NOMO-1 treated with dmso at 0.1 percent for 144 hours (cell line): ENCODE data around the gene HK2.

Experiments used
- DNase-seq: peaks from one replicate; lab custom pipeline; 2025; ENCODE audit not compliant: unreplicated experiment; lab: John Stamatoyannopoulos, UW

Gene HK2

DNA sequence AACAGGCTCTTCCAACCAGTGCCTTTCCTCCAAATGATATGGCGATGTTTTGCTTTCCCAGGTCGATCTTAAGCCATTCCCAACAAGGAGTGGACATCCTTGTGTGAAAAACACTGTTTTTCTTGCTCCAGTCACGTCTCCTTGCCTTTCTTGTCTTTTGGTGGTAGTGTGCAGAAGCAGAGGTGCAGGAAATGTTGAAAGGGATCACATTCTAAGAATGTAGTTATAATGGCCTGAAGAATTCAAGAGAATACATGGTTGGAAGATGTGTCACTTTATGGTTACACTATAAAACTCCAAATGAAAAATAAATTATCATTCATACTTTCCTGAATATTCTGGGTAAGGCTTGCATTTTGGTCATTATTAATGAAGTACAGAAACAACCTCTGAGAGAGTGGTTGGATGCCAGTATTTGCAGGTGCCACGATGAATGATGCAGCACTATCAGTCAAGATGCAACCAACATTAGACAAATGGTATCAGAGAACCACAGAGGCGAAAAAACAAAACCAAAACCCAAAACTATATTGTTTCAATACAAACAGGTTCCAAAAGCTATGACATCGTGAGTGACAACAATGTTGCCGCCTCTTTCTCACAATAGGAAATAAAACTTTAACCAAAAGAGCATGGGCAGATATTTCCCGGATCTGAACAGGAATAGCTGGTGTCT lies 97.0 kb downstream of the HK2 start:
- DNase-seq = no peak

DNA sequence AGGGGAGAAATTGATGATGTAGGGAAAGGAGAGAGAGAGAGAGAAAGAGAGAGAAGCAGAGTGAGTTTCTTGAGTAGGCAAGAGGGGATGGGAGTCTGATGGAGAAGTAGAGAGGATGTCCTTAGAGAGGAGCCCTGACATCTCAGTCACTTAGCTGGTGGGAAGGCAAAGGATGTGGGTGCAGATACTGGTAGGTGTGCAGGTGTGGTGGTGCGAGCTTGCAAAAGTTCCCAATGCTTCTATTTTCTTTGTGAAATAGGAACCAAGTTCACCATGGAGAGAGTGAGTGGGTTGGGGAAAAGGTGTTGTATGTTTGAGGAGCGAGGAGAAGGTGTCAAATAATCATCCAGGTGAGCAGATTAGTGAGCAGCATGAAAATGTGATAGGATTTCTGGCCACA lies 98.0 kb downstream of the HK2 start:
- DNase-seq = no peak

DNA sequence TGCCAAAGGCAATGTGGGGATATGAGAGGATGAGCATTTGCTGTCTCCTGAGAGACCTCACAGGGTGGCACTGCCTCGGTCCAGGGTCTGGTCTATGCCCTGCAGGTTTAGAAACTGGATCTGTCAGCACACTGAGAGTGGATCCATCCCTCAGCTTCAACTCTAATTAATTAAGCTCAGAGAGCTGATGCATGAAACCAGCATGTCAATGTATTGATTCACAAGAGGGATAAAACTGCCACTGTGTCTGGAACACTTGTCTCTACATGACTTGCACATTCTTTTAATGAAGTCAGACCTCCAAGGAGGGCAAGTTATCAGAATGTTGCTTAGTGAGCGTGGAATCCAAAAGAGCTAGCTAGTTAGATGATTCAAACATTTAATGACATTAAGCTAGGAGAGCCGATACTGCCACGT lies 102.1 kb downstream of the HK2 start:
- no peak for DNase-seq

DNA sequence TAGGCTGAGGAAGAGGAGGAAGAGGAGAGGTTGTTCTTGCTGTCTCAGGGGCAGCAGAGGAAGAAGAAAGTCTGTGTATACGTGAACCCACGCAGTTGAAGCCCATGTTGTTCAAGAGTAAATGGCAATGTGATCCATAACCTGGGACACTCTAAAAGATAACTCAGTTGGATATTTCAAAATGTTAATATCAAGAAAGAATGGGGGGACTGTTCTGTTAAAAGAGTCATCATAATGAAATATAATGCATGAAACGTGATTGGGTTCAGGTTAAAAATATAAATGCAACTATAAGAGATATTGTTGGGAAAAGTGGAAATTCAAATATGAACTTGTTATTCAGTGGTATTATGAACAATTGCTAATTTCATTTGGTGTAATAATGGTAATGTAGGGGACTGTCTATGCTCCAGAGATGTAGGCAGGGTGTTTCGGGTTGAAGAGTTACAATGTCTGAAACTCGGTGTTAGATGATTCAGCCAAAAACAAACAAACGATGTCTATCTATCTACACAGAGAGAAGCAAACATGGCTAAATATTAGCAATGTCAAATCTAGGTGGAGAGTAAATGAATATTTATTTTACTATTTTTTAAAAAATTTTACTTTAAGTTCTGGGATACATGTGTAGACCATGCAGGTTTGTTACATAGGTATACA lies 103.4 kb downstream of the HK2 start:
- DNase-seq = no peak

DNA sequence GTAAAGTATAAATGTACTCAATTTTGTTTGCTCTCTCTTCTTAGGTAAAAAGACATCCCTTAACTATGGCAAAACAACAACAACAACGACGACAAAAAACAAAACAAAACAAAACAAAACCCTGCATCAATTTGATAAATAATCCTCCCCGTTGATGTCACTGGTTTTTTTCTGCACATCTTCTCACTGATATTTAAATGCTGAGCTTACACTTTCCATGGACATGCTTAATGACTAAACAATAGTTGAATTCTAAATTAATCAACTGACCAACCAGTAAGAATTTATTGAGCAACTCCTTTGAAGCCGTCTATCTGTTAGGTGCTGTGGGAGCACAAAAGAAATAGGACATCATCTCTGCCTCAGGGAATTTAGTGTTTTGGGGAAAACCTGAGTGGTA lies 104.3 kb downstream of the HK2 start:
- no peak for DNase-seq

DNA sequence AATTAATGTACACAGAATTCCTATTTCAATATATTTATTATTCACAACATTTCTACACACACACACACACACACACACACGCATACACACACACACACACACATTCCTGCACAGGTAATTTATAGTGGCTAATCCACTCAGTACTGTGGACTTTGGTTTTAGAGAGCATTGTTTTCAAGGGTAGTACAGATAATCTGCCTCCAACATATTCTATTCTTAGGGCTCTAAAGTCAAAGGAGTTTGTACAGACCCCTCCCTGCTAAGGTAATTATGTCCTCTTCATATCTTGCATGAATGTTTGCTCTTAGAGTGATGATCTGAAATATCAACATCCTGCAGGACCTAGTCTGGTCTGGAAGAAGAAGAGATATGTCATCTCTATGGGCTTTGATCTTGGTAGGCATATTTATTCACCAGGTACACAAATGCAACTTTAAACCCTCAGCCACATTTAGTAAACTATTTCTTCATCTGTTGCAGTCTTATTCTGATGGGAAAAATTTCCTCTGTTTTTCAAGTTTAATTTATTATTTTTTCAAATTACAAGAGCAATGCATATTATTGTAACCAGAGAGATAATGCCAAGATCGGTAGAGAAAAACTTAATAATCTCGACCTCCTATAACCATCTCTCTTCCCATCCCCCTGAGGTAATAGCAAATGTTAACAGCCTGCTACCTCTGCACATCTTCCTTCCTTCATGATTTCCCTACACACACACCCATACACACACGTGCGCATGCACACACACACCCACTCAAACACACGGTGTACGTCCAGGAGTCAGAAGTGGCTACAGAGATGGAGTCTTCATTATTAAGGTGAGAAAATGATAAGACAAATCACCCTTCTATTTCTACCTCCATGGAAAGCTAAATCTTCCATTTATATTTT lies 106.2 kb downstream of the HK2 start:
- DNase-seq = no peak

DNA sequence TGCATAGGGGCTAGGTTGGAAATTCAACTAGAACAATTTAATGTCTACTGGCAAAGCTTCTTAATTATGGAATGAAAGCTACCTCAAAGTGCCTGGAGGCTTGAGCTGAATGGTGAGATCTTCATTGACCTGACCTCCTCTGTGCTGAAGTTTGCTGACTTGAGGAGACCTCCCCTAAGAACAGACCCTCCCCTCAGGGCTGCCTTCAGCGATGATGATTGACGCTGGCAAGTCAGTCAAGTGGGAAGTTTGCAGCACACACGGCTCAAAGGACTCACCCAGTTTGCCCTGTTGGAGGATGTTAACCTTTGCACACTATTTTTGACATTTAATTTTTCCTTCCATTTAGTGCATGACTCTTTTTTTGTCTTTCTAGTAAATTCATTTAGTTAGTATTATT lies 107.4 kb downstream of the HK2 start:
- DNase-seq = no peak

DNA sequence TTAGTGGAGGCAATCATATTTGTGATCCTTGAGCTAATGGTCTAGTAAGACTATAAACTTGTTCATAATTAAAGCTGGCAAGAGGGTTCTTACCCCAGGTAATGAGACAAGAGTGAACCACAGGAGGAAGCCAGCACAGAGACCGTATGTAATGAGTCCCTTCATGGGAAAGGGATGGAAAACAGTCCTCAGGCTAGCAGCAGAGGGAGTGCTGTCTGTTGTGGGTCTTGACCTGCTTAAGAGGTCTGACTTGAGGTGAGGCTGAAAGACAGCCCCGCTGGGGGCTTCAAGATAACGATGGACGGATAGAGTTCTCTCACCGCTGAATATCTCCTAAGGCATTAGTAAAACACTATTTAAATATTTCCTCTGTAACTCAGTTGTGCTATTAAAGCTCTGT lies 108.3 kb downstream of the HK2 start:
- DNase-seq = no peak
